SHP77 (cell line): ENCODE results near the gene SEC14L5.
"Not testable (repeated sequence)": the region's sequence is repeated elsewhere in the genome, so short reads cannot be mapped to it uniquely, and the experiment has no call there.

Experiments used
- DNase-seq, 2 experiments: peaks; one replicate each; lab custom pipeline; 2025; lab: John Stamatoyannopoulos, UW

SEC14L5 gene

GRCh38 chr16:4929619-4930018 is 28.5 kb upstream of the SEC14L5 start:
- DNase-seq, result not testable (repeated sequence)

- no peak for DNase-seq
Measured at GRCh38 chr16:4931381-4931780, 26.7 kb upstream of the SEC14L5 start.

- DNase-seq, result no peak
Measured at GRCh38 chr16:4933433-4933832, 24.7 kb upstream of the SEC14L5 start.

- no peak for DNase-seq
Measured at GRCh38 chr16:4933871-4934395, 24.2 kb upstream of the SEC14L5 start.

GRCh38 chr16:4934591-4934990 is 23.5 kb upstream of the SEC14L5 start:
- DNase-seq, result no peak

- DNase-seq, result no peak
Measured at GRCh38 chr16:4935241-4935855, 22.8 kb upstream of the SEC14L5 start.

- peak; percentile 33 to 45 for DNase-seq
Measured at GRCh38 chr16:4936181-4936990, 21.7 kb upstream of the SEC14L5 start.

- DNase-seq, result peak; percentile 30 to 42
Measured at GRCh38 chr16:4936991-4937781, 20.9 kb upstream of the SEC14L5 start, which contains the start of gene PPL. Gene PPL (minus strand): TSS chr16:4937148. CDS start chr16:4937045, 103 bp downstream.

GRCh38 chr16:4937782-4938682 is 20.1 kb upstream of the SEC14L5 start:
- no peak for DNase-seq

GRCh38 chr16:4938683-4939030 is 19.5 kb upstream of the SEC14L5 start:
- DNase-seq, result no peak

- DNase-seq, result no peak
Measured at GRCh38 chr16:4940719-4941118, 17.4 kb upstream of the SEC14L5 start.

GRCh38 chr16:4942481-4942880 is 15.6 kb upstream of the SEC14L5 start:
- DNase-seq, result no peak

- DNase-seq, result peak; percentile 90 to 94
Measured at GRCh38 chr16:4944333-4945281, 13.5 kb upstream of the SEC14L5 start.

- DNase-seq, result no peak
Measured at GRCh38 chr16:4945560-4946502, 12.3 kb upstream of the SEC14L5 start.

- DNase-seq, result no peak
Measured at GRCh38 chr16:4946917-4947316, 11.2 kb upstream of the SEC14L5 start.

GRCh38 chr16:4947722-4948503 is 10.2 kb upstream of the SEC14L5 start:
- peak; percentile 70 to 86 for DNase-seq

GRCh38 chr16:4948903-4949766 is 9.0 kb upstream of the SEC14L5 start:
- DNase-seq, result no peak
